Right lobe of liver (tissue), 4 donors: Measurements from ENCODE around the gene MUC6.

Experiments
- POLR2A ChIP-seq: fragments of 450-650 bp; IDR thresholded peaks from one replicate; pipeline ENCODE4 v1.6.1; 2017; ENCODE audit warnings: antibody characterized with exemption, mild to moderate bottlenecking
- TF ChIP-seq, protein P1 (sequence below), 4 donors: fragments of 200-600 bp in 3 of 4; fragments of 450-650 bp in 1 of 4; IDR thresholded peaks; one replicate each; pipeline versions ENCODE4 v1.5.1 to v1.8.0; 2016 to 2022; ENCODE audit warnings: antibody characterized with exemption in 4 of 4, mild to moderate bottlenecking in 2 of 4
- donor health status: DM: no; HTN: no; CAD: no.
- donor health status: DM: no; HTN: no; CAD: no.
- donor health status: DM: no; HTN: yes; CAD: no.

DNA sequence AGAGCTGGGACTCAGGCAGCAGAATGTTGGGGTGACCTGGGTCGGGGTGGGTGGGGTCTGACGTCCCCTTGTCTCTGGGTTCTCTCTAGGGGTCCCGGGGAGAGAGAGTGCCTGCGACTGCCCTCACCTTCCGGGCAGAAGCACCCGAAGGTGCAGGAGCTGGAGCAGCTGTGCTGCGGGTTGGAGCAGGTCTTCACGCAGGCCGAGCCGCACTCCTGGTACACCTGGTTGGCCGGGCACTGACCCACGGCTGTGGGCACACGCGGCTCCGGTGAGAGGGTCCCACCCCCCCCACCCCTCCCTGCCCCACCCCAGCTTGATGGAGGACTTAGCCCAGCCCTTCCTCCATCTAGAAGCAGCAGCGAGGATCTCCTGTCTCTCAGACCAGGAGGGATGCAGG is 6.4 kb downstream of the MUC6 start:
- TF ChIP-seq, protein P1, sequence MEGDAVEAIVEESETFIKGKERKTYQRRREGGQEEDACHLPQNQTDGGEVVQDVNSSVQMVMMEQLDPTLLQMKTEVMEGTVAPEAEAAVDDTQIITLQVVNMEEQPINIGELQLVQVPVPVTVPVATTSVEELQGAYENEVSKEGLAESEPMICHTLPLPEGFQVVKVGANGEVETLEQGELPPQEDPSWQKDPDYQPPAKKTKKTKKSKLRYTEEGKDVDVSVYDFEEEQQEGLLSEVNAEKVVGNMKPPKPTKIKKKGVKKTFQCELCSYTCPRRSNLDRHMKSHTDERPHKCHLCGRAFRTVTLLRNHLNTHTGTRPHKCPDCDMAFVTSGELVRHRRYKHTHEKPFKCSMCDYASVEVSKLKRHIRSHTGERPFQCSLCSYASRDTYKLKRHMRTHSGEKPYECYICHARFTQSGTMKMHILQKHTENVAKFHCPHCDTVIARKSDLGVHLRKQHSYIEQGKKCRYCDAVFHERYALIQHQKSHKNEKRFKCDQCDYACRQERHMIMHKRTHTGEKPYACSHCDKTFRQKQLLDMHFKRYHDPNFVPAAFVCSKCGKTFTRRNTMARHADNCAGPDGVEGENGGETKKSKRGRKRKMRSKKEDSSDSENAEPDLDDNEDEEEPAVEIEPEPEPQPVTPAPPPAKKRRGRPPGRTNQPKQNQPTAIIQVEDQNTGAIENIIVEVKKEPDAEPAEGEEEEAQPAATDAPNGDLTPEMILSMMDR (IDR thresholded peaks at IDR 0.05) = no peak
- no peak for TF ChIP-seq POLR2A
